Fibroblast of mammary gland (primary cell): ENCODE measurements around the gene CSNK1G2.
A peak's percentile ranks its signal among the peaks of the same experiment; 100 is the strongest.

Experiments
- DNase-seq: peaks from one replicate; pipeline ENCODE4 v3.0.0-alpha.2; 2010; ENCODE audit warnings: low read depth
- H3K4me3 ChIP-seq: 2 replicates; pipeline ENCODE4 v1.5.1; 2011; ENCODE audit warnings: low read depth, mild to moderate bottlenecking, low read length, moderate library complexity; ENCODE audit not compliant: control insufficient read depth
- CTCF ChIP-seq: conservative IDR thresholded peaks from 2 replicates; pipeline ENCODE4 v1.5.1; 2011; ENCODE audit warnings: low read depth, low read length, inconsistent platforms; ENCODE audit not compliant: control insufficient read depth, insufficient read depth

The CSNK1G2 gene

GRCh38 chr19:1941146-1942077, at the start of gene CSNK1G2:
TSS of gene CSNK1G2 (plus strand) at chr19:1941172. CDS start at chr19:1969773, 28,601 bp downstream.
- no peak for TF ChIP-seq CTCF
- peak within 1 kb of the TSS; percentile 76 for H3K4me3 ChIP-seq
- no peak for DNase-seq

GRCh38 chr19:1893791-1894190, 47.2 kb upstream of the CSNK1G2 start:
- H3K4me3 ChIP-seq: no peak overlapping the region
- no peak for TF ChIP-seq CTCF
- DNase-seq: no peak

GRCh38 chr19:1896508-1896907, 44.5 kb upstream of the CSNK1G2 start:
- DNase-seq: no peak
- no peak for TF ChIP-seq CTCF

GRCh38 chr19:1901940-1902404, 39.0 kb upstream of the CSNK1G2 start:
- no peak for DNase-seq
- no peak for TF ChIP-seq CTCF
- H3K4me3 ChIP-seq: no peak overlapping the region

More at GRCh38 chr19:1896508-1896907, 44.5 kb upstream of the CSNK1G2 start:
- H3K4me3 ChIP-seq: no peak overlapping the region

- no peak for TF ChIP-seq CTCF
- DNase-seq: no peak
Measured at GRCh38 chr19:1902923-1903322, 38.0 kb upstream of the CSNK1G2 start.

GRCh38 chr19:1904860-1905109, 36.2 kb upstream of the CSNK1G2 start:
- no peak for TF ChIP-seq CTCF
- DNase-seq: no peak
- H3K4me3 ChIP-seq: peak overlapping the region; percentile 26

More at GRCh38 chr19:1902923-1903322, 38.0 kb upstream of the CSNK1G2 start:
- no peak overlapping the region for H3K4me3 ChIP-seq
